ENCODE measurements around the gene DNAJC17. TPM values are rescaled to one million over a fixed set of nuclear protein-coding genes. Genes with fewer than 3 reads are reported as not detected.

The DNAJC17 gene
- polyA plus RNA-seq, 1 experiment = 25.8 TPM

- no peaks in the 10 kb centered on the region for H3K9me3 ChIP-seq (ENCODE audit: control insufficient read depth, insufficient read depth, low read length)
- CTCF ChIA-PET = interaction anchor here (0.9 kb wide), 1 partner anchor 168 kb away, joined by 3 read pairs; no protein-coding TSS in a partner anchor
- POLR2A ChIA-PET = interaction anchor here (0.7 kb wide), 1 partner anchor 187 kb away, joined by 4 read pairs; no protein-coding TSS in a partner anchor
- no peak overlapping the region for H3K27ac ChIP-seq (ENCODE audit: low read depth, low read length)
- H3K4me3 ChIP-seq (ENCODE audit: low read depth, low read length) = no peak overlapping the region
- no peak for DNase-seq (ENCODE audit: low read depth, low spot score)
- no peaks in the 10 kb centered on the region for H3K27me3 ChIP-seq (ENCODE audit: control insufficient read depth, insufficient read depth, low read length)
- TF ChIP-seq CTCF (IDR thresholded peaks at IDR 0.05; ENCODE audit: low read depth, low read length) = no peak
Measured at GRCh38 chr15:40723919-40724318, 83.4 kb downstream of the DNAJC17 start.

- H3K4me3 ChIP-seq (ENCODE audit: low read depth, low read length) = no peak overlapping the region
- CTCF ChIA-PET = interaction anchor here (0.6 kb wide), 1 partner anchor 44 kb away, joined by 3 read pairs; no protein-coding TSS in a partner anchor
- POLR2A ChIA-PET = interaction anchor here (0.6 kb wide), 1 partner anchor 38 kb away, joined by 4 read pairs; no protein-coding TSS in a partner anchor
- DNase-seq (ENCODE audit: low read depth, low spot score) = no peak
- H3K9me3 ChIP-seq (ENCODE audit: control insufficient read depth, insufficient read depth, low read length) = no peaks in the 10 kb centered on the region
- no peaks in the 10 kb centered on the region for H3K27me3 ChIP-seq (ENCODE audit: control insufficient read depth, insufficient read depth, low read length)
- no peak overlapping the region for H3K27ac ChIP-seq (ENCODE audit: low read depth, low read length)
- TF ChIP-seq CTCF (IDR thresholded peaks at IDR 0.05; ENCODE audit: low read depth, low read length) = no peak
Measured at GRCh38 chr15:40722934-40723333, 84.3 kb downstream of the DNAJC17 start.

- no peak overlapping the region for H3K27ac ChIP-seq (ENCODE audit: low read depth, low read length)
- ChIA-PET POLR2A (interaction anchor here (0.6 to 0.7 kb wide), 2 partner anchors 30 to 39 kb away, joined by 4 read pairs; no protein-coding TSS in a partner anchor), CTCF (no interaction called here)
- H3K4me3 ChIP-seq (ENCODE audit: low read depth, low read length) = no peak overlapping the region
- H3K9me3 ChIP-seq (ENCODE audit: control insufficient read depth, insufficient read depth, low read length) = no peaks in the 10 kb centered on the region
- no peak for TF ChIP-seq CTCF (IDR thresholded peaks at IDR 0.05; ENCODE audit: low read depth, low read length)
- no peaks in the 10 kb centered on the region for H3K27me3 ChIP-seq (ENCODE audit: control insufficient read depth, insufficient read depth, low read length)
- DNase-seq (ENCODE audit: low read depth, low spot score) = no peak
Measured at GRCh38 chr15:40722354-40722753, 84.9 kb downstream of the DNAJC17 start.

GRCh38 chr15:40721701-40722100, 85.6 kb downstream of the DNAJC17 start:
- Histone ChIP-seq H3K27me3 (ENCODE audit: control insufficient read depth, insufficient read depth, low read length) (no peaks in the 10 kb centered on the region), H3K9me3 (ENCODE audit: control insufficient read depth, insufficient read depth, low read length) (no peaks in the 10 kb centered on the region), H3K4me3 (ENCODE audit: low read depth, low read length) (no peak overlapping the region), H3K27ac (ENCODE audit: low read depth, low read length) (no peak overlapping the region)
- CTCF ChIA-PET = interaction anchor here (0.6 kb wide), 1 partner anchor 13 kb away, joined by 10 read pairs; no protein-coding TSS in a partner anchor
- POLR2A ChIA-PET = interaction anchor here (0.7 kb wide), 1 partner anchor 30 kb away, joined by 4 read pairs; no protein-coding TSS in a partner anchor
- no peak for TF ChIP-seq CTCF (IDR thresholded peaks at IDR 0.05; ENCODE audit: low read depth, low read length)
- no peak for DNase-seq (ENCODE audit: low read depth, low spot score)

- ChIA-PET CTCF (interaction anchor here (0.6 to 0.7 kb wide), 2 partner anchors 12 to 28 kb away, joined by 4 to 5 read pairs; no protein-coding TSS in a partner anchor), POLR2A (no interaction called here)
- DNase-seq (ENCODE audit: low read depth, low spot score) = no peak
- TF ChIP-seq CTCF (IDR thresholded peaks at IDR 0.05; ENCODE audit: low read depth, low read length) = no peak
- Histone ChIP-seq H3K27me3 (ENCODE audit: control insufficient read depth, insufficient read depth, low read length) (no peaks in the 10 kb centered on the region), H3K4me3 (ENCODE audit: low read depth, low read length) (no peak overlapping the region), H3K9me3 (ENCODE audit: control insufficient read depth, insufficient read depth, low read length) (no peaks in the 10 kb centered on the region), H3K27ac (ENCODE audit: low read depth, low read length) (no peak overlapping the region)
Measured at GRCh38 chr15:40716165-40716564, 91.1 kb downstream of the DNAJC17 start.

Small RNAs within 50 kb of the gene (small RNA-seq; reads per million reads assigned to genes)
- gene SUMO2P15 (ENCODE audit: insufficient read length, low read depth) = not detected

Other genes with a start within 250 kb of the DNAJC17 start
- gene CCDC32, start 242.4 kb downstream of the DNAJC17 start, polyA plus RNA-seq (2011; rRNA removed) = 14.0 and 16.7 TPM in 2 replicates
- 5.9 and 7.0 TPM in 2 replicates for gene RPUSD2, start 238.2 kb downstream of the DNAJC17 start, polyA plus RNA-seq (2011; rRNA removed)
- 3.0 and 5.6 TPM in 2 replicates for gene KNL1, start 213.2 kb downstream of the DNAJC17 start, polyA plus RNA-seq (2011; rRNA removed)
- gene RAD51, start 112.3 kb downstream of the DNAJC17 start, polyA plus RNA-seq (2011; rRNA removed) = 5.1 and 6.0 TPM in 2 replicates
- gene RMDN3, start 52.2 kb downstream of the DNAJC17 start, polyA plus RNA-seq (2011; rRNA removed) = 19.2 and 19.5 TPM in 2 replicates
- 4.2 and 4.7 TPM in 2 replicates for gene GCHFR, start 43.4 kb downstream of the DNAJC17 start, polyA plus RNA-seq (2011; rRNA removed)
- 0.05 TPM in 2 replicates for gene C15orf62, start 37.5 kb downstream of the DNAJC17 start, polyA plus RNA-seq (2011; rRNA removed)
- 15.6 and 20.3 TPM in 2 replicates for gene ZFYVE19, start 384 bp downstream of the DNAJC17 start, polyA plus RNA-seq (2011; rRNA removed)
- not detected in 2 replicates for gene PPP1R14D, start 21.2 kb upstream of the DNAJC17 start, polyA plus RNA-seq (2011; rRNA removed)
- gene SPINT1, start 36.6 kb upstream of the DNAJC17 start, polyA plus RNA-seq (2011; rRNA removed) = 0.87 and 0.94 TPM in 2 replicates
- gene RHOV, start 66.8 kb upstream of the DNAJC17 start, polyA plus RNA-seq (2011; rRNA removed) = 0.04 and 0.10 TPM in 2 replicates
- gene VPS18, start 87.0 kb upstream of the DNAJC17 start, polyA plus RNA-seq (2011; rRNA removed) = 18.7 and 25.7 TPM in 2 replicates
- gene DLL4, start 121.9 kb upstream of the DNAJC17 start, polyA plus RNA-seq (2011; rRNA removed) = 1.5 and 2.6 TPM in 2 replicates
- gene CHAC1, start 146.0 kb upstream of the DNAJC17 start, polyA plus RNA-seq (2011; rRNA removed) = 106 and 154 TPM in 2 replicates